Activated CD4-positive, alpha-beta memory T cell treated with anti-CD3 and anti-CD28 coated beads for 36 hours (primary cell): ENCODE results near the gene SNX30. TPM values are rescaled to one million over a fixed set of nuclear protein-coding genes. Genes with fewer than 3 reads are reported as not detected.

ENCODE experiments used
- CTCF ChIA-PET: fragments of 350-600 bp; sonication (Branson Sonifier 250); formaldehyde crosslinking; loops from one replicate; lab custom pipeline; 2021; ENCODE audit warnings: antibody characterized with exemption, inconsistent platforms; lab: Charles Lee
- POLR2A ChIA-PET: fragments of 350-600 bp; sonication (Branson Sonifier 250); formaldehyde crosslinking; loops from one replicate; lab custom pipeline; 2021; ENCODE audit warnings: antibody characterized with exemption; lab: Charles Lee
- DNase-seq: peaks from one replicate; pipeline ENCODE4 v3.0.0-alpha.2; 2020
- H3K27ac Mint-ChIP-seq: one replicate; pipeline ENCODE4 v1.8.0; 2021; ENCODE audit warnings: mixed read lengths
- H3K27me3 Mint-ChIP-seq: one replicate; pipeline ENCODE4 v1.8.0; 2021; ENCODE audit warnings: mixed read lengths
- H3K36me3 Mint-ChIP-seq: one replicate; pipeline ENCODE4 v1.8.0; 2021; ENCODE audit warnings: mixed read lengths
- H3K4me1 Mint-ChIP-seq: one replicate; pipeline ENCODE4 v1.8.0; 2021; ENCODE audit warnings: low read depth, mixed read lengths
- H3K4me3 Mint-ChIP-seq: one replicate; pipeline ENCODE4 v1.8.0; 2021; ENCODE audit warnings: mild to moderate bottlenecking, mixed read lengths
- H3K9me3 Mint-ChIP-seq: one replicate; pipeline ENCODE4 v1.8.0; 2021; ENCODE audit warnings: mixed read lengths
- intact Hi-C: fragments of 100-400 bp; cut with micrococcal nuclease; formaldehyde crosslinking; loops from one replicate; pipeline ENCODE4 v1.15.1; 2023
- total RNA-seq, 2 experiments: library from RNA; stranded (reverse); gene quantifications; one replicate each; pipeline ENCODE4 v1.2.3, GENCODE V29; 2021

SNX30 gene
- total RNA-seq, 2 experiments from 2014 or later = 4.4 to 4.8 TPM

DNA sequence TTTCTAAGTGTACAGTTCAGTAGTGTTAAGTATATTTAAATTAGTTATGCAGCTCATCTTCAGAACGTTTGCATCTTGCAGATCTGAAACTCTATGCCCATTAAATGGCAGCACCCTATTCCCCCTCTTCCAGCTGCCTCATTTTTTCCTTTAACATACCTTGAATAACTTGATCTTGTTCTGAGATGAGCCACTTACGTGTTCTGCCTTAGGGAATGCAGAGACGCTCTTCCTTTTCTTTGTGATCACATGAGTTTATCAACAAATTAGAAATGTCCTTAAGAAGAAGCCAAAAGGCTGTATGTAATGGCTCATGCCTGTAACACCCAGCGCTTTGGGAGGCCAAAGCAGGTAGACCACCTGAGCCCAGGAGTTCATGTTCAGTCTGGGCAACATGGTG lies 82.5 kb downstream of the SNX30 start:
- ChIA-PET POLR2A (no interaction called here), CTCF (no interaction called here)
- Mint-ChIP-seq H3K4me1 (peaks cover 4% of the 10 kb centered on the region), H3K27ac (no peak overlapping the region), H3K36me3 (peaks cover 2% of the 10 kb centered on the region), H3K27me3 (no peaks in the 10 kb centered on the region), H3K4me3 (no peak overlapping the region), H3K9me3 (no peaks in the 10 kb centered on the region)
- intact Hi-C loops = no loop called here
- DNase-seq = no peak

DNA sequence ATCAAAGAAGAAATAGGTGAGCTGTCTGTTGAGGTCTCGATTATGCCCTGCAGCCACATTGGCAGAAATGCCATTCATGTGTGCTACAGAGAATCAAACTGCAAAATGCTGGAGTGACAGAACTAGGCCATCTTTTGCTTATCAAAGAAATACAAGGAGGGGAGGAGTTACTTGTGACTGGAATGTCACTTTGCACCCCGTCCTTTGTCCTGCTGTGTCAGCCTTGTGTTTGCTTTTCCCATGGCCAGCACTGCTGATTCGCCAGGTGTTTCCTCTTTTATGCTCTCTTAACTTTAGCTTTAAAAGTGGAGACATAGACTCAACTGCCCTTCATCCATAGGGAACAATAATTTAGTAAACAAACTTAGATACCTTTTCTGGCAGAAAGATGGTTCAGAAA lies 85.8 kb downstream of the SNX30 start:
- Mint-ChIP-seq H3K36me3 (peaks cover 10% of the 10 kb centered on the region), H3K9me3 (no peaks in the 10 kb centered on the region), H3K4me1 (no peaks in the 10 kb centered on the region), H3K27ac (no peak overlapping the region), H3K4me3 (no peak overlapping the region), H3K27me3 (no peaks in the 10 kb centered on the region)
- no peak for DNase-seq
- POLR2A ChIA-PET = no interaction called here
- CTCF ChIA-PET = interaction anchor here (2.6 to 3.1 kb wide), 2 partner anchors 9 to 67 kb away, joined by 11 read pairs; no protein-coding TSS in a partner anchor
- intact Hi-C loops = no loop called here

DNA sequence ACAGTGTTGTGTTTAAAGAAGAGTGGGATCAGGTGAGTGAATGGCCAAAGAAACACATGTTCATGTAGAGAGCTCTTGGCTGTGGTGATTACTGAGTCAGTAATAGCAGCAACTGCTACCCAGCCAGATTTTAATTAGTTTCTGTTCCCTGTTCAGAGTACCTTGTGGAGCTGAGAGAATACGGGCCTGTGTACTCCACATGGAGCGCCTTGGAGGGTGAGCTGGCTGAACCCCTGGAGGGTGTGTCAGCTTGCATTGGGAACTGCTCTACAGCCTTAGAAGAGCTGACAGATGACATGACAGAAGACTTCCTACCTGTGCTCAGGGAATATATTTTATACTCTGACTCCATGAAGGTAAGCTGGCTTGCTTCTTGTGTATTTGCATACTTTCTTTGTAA lies 87.8 kb downstream of the SNX30 start:
- peaks cover 10% of the 10 kb centered on the region for H3K36me3 Mint-ChIP-seq
- H3K9me3 Mint-ChIP-seq = no peaks in the 10 kb centered on the region
- H3K27me3 Mint-ChIP-seq = no peaks in the 10 kb centered on the region
- ChIA-PET POLR2A (no interaction called here), CTCF (interaction anchor here (1.3 kb wide), 1 partner anchor 64 kb away, joined by 4 read pairs; no protein-coding TSS in a partner anchor)
- DNase-seq = no peak
- no peak overlapping the region for H3K4me3 Mint-ChIP-seq
- no peak overlapping the region for H3K27ac Mint-ChIP-seq
- intact Hi-C loops = no loop called here
- H3K4me1 Mint-ChIP-seq = no peaks in the 10 kb centered on the region

DNA sequence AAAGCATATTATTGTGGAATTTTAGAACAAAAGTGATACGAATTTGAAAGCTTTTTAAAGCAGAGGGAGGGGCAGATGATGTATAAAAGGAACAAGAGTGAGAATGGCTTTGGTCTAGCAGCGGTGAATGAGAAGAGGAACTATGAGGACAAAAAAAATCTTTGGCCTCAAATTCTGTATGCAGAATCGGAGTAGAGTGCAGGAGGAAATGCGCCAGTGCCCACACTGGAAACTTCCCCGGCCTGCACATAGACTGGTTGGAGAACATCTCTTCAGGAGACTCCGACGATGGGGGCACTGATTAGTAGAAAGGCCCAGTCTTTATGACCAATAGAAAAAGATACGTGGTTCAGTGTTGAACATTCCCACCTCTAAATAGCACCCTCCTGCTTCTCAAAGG lies 88.8 kb downstream of the SNX30 start:
- ChIA-PET POLR2A (no interaction called here), CTCF (interaction anchor here (1.3 kb wide), 1 partner anchor 63 kb away, joined by 4 read pairs; no protein-coding TSS in a partner anchor)
- Mint-ChIP-seq H3K36me3 (peaks cover 10% of the 10 kb centered on the region), H3K27me3 (no peaks in the 10 kb centered on the region), H3K4me3 (no peak overlapping the region), H3K9me3 (no peaks in the 10 kb centered on the region), H3K27ac (no peak overlapping the region), H3K4me1 (peaks cover 1% of the 10 kb centered on the region)
- no peak for DNase-seq
- intact Hi-C loops = no loop called here

DNA sequence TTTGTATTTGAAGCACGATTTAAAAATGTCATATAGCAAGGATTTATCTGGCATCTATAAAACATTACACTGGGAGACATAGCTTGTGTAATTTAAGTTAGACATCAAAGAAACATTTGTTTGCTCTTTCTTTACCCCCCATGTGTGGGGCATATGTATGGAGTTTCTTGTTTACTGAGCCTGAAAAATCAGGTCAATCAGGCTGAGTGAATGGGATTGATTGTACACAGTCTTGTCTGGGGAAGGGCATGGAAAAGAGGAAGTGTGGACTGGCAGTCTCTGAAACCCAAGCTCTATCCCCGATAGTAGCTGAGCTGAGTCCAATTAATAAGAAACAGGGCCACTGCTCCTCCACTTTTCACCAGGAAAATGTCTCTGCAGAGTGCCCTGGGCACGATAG lies 90.7 kb downstream of the SNX30 start:
- Mint-ChIP-seq H3K4me3 (no peak overlapping the region), H3K27ac (no peak overlapping the region), H3K27me3 (no peaks in the 10 kb centered on the region), H3K9me3 (no peaks in the 10 kb centered on the region), H3K36me3 (peaks cover 10% of the 10 kb centered on the region), H3K4me1 (peaks cover 10% of the 10 kb centered on the region)
- DNase-seq = no peak
- ChIA-PET POLR2A (no interaction called here), CTCF (interaction anchor here (7.4 kb wide), 1 partner anchor 62 kb away, joined by 114 read pairs; no protein-coding TSS in a partner anchor)
- intact Hi-C loops = no loop called here

DNA sequence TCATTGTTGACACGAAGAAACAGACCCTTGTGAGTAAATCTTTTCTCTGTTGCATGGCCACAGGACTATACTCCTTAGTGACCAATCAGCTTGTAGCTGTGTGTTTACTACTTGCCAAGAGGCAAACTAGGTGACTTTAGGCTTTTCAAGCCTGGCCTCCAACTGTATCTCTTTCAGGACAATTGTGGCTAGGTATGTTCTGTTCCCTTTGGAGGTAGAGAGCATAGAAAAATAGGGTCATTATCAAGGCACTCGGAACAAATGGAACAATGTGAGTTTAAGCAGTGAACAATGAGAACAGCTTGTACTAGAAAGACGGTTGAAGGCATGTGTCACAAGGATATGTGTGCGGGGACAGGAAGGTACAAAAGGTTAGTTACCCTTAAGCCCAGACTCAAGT lies 92.0 kb downstream of the SNX30 start:
- no peak overlapping the region for H3K27ac Mint-ChIP-seq
- intact Hi-C loops = no loop called here
- POLR2A ChIA-PET = no interaction called here

DNA sequence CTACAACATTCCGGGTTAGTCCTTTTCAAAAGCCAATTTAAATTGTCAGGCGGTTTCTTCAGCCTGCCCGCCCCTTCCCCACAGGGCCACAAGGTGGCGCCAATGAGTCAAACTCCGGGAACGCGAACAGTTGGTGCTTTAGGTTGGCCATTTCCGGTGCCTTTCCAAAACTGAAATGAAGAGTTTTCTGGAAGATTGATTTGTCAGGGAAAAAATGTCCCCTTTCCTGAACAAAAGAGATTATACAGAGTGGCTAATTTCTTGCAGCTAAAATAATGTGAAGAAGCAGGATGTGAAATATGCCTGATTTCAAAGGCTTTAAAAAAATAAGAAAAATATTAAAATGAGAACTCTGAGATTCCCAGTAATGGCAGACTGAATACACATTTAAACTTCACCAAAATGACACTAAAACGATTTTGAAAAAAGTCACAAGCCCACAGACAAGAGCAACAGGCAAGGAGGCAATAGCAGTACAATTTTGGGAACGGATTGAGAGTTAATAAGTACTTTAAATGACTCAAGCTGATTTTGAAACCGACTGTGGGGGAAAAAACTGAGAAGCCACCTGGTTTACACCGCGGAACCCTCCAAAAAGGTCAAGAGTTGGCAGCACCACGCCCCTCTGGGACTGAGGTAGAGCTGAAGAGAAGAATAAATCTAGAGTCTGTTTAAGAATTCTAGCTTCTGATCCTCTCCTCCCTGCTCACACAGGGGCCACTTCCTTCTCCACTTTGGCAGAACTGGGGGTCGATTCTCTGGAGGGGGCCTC lies 94.4 kb downstream of the SNX30 start:
- Mint-ChIP-seq H3K36me3 (no peaks in the 10 kb centered on the region), H3K27ac (no peak overlapping the region), H3K9me3 (no peaks in the 10 kb centered on the region), H3K4me3 (no peak overlapping the region), H3K4me1 (peaks cover 15% of the 10 kb centered on the region), H3K27me3 (no peaks in the 10 kb centered on the region)
- ChIA-PET POLR2A (no interaction called here), CTCF (interaction anchor here (0.6 to 7.4 kb wide), 13 partner anchors 10 to 1710 kb away, joined by 3 to 114 read pairs (median 4); no protein-coding TSS in a partner anchor)
- intact Hi-C loops = loop anchor here (1.0 to 5.0 kb wide), 4 partner anchors 22 to 267 kb away; no protein-coding TSS in a partner anchor
- peak; percentile 86 for DNase-seq

More for the DNA sequence above, 92.0 kb downstream of the SNX30 start:
- Mint-ChIP-seq H3K27me3 (no peaks in the 10 kb centered on the region), H3K4me1 (peaks cover 10% of the 10 kb centered on the region), H3K36me3 (peaks cover 10% of the 10 kb centered on the region), H3K4me3 (no peak overlapping the region), H3K9me3 (no peaks in the 10 kb centered on the region)
- CTCF ChIA-PET = interaction anchor here (0.7 to 7.4 kb wide), 2 partner anchors 12 to 60 kb away, joined by 3 to 114 read pairs; no protein-coding TSS in a partner anchor
- DNase-seq = no peak

DNA sequence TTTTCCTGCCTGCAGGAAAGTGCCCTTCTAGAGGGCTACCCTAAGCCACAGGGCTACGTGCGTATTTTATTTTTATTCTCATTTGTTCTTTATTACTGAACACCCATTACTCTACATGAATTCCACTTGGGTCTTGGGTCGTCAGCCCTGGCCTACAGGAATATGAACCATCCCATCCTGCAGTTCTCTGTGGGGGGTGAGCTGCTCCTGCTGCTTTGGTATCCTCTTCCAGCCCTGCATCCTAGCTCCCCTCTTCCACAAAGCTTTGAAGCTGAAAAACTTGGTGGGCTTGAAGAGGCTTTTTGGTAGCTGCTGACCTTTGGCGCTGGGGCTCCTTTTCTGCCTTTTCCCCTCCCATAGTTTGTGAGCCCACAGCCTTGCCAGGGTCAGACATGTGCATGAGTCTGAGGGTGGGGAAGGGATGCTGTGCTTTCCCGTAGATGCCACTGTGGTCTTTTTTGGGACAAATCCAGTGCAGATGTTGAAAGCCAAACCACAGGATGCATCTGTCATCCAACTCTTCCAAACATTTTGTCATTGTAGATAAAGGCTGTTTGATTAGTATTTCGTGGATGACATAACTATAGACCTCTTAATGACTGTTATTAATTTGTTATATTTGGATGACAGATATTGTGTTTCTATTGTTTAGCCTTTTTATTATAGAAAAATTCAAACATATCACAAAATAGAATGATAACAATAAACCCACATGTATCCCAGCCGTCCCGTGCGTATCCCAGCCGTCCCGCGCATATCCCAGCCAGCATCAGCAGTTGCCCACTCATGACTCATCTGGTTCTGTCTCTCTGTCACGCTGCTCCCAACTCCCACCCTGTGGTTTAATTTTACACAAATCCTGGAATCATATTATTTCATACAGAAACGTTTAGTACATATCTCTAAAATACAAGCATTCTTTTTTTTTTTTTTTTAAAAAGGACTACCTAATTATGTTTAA lies 96.2 kb downstream of the SNX30 start:
- POLR2A ChIA-PET = no interaction called here
- no peak overlapping the region for H3K27ac Mint-ChIP-seq
- no peaks in the 10 kb centered on the region for H3K9me3 Mint-ChIP-seq
- CTCF ChIA-PET = interaction anchor here (0.6 to 7.4 kb wide), 4 partner anchors 11 to 156 kb away, joined by 3 to 114 read pairs (median 10); no protein-coding TSS in a partner anchor
- H3K4me1 Mint-ChIP-seq = peaks cover 15% of the 10 kb centered on the region
- no peaks in the 10 kb centered on the region for H3K27me3 Mint-ChIP-seq
- no peak overlapping the region for H3K4me3 Mint-ChIP-seq
- intact Hi-C loops = loop anchor here (5.0 kb wide), 1 partner anchor 265 kb away; no protein-coding TSS in a partner anchor
- DNase-seq = no peak
- peaks cover 3% of the 10 kb centered on the region for H3K36me3 Mint-ChIP-seq

DNA sequence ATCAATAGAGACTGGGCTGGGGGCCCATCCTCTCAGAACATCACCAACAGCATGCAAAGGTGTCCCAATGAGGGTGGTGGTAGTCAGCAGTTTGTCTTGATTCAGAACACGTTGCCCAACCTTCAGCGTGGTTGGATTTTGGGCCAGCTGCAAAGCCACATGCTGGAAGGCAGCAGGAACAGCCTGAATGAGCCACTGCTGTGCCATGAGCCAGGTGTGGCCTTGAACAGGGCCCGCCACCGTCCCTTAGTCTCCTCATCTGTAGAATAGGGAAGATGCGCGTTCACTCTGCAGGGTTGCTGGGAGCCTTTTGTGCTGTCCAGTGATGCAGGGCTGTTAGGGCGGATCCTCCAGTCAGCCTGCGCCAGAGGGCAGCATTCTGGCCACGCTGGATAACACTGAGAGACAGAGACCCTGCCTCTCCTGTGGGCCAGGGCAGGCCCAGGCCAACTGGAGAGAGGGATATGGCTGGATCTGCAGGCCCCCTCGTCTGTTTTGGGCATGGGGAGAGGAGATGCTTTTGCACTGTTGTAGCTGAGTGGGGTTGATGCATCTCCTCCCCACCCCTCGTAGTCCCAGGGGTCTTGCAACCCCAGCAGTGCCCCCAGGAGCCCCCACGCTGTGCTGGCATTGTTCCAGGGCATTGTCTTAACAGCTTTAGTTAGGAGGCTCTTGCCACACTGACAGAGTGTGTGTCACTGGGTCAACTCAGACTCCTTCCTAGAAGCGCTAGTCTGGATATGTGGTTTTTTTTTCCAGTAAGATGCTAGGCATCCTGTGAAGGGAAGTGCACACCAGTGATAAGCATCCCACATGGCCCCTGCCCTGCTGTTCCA lies 98.0 kb downstream of the SNX30 start:
- peaks cover 4% of the 10 kb centered on the region for H3K36me3 Mint-ChIP-seq
- DNase-seq = no peak
- ChIA-PET CTCF (interaction anchor here (0.6 to 2.1 kb wide), 3 partner anchors 9 to 292 kb away, joined by 3 to 13 read pairs (median 4); no protein-coding TSS in a partner anchor), POLR2A (no interaction called here)
- H3K9me3 Mint-ChIP-seq = no peaks in the 10 kb centered on the region
- intact Hi-C loops = loop anchor here (1.0 to 5.0 kb wide), 2 partner anchors 55 to 264 kb away; no protein-coding TSS in a partner anchor
- peaks cover 15% of the 10 kb centered on the region for H3K4me1 Mint-ChIP-seq
- no peaks in the 10 kb centered on the region for H3K27me3 Mint-ChIP-seq
- H3K27ac Mint-ChIP-seq = no peak overlapping the region
- H3K4me3 Mint-ChIP-seq = no peak overlapping the region

DNA sequence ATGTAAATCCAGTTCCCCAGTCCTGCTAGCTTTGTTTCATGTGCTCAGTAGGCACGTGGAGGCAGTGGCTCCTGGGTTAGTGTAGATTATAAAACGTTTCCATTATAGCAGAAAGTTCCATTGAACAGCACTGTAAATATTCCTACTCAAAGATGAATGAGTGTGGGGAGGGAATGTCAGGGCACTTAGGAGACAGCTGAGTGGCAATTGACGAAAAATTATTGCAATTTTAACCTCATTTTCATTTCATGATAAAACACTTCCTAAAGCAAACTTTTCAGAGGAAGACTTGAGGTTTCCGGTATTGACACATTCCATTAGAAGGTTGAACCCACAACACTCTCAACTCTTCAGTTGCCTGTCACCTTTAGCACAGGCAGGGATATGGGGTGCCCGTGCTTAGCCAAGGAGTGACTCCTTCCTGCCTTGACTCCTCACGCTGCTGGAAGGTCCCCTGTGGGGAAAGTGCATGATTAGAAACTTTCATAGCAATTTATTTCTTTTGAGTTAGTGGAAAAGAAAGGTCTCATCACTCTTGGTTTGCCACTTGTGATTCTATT lies 98.9 kb downstream of the SNX30 start:
- peaks cover 13% of the 10 kb centered on the region for H3K4me1 Mint-ChIP-seq
- H3K27ac Mint-ChIP-seq = no peak overlapping the region
- CTCF ChIA-PET = interaction anchor here (0.8 to 2.1 kb wide), 2 partner anchors 8 to 53 kb away, joined by 3 to 13 read pairs; no protein-coding TSS in a partner anchor

DNA sequence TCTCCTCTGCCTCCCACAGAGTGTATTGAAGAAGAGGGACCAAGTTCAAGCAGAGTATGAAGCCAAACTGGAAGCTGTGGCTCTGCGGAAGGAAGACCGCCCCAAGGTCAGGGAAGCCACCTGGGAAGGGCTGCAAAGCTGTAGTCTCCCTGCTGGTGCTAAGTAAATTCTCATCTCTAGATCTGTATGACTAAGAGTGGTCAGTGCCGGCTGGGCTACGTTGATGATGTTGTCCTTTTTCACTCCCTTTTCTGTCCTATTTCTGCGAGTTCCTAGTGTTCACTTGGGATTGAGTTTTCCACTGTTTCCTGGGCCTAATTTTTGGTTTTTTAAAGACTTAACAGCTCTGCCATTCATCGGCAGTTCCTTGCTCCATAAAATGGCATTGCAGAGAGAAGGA lies 100.3 kb downstream of the SNX30 start:
- H3K27ac Mint-ChIP-seq = no peak overlapping the region
- POLR2A ChIA-PET = no interaction called here
- intact Hi-C loops = no loop called here
- CTCF ChIA-PET = no interaction called here
- H3K27me3 Mint-ChIP-seq = no peaks in the 10 kb centered on the region
- H3K4me1 Mint-ChIP-seq = peaks cover 5% of the 10 kb centered on the region
- H3K9me3 Mint-ChIP-seq = no peaks in the 10 kb centered on the region
- H3K36me3 Mint-ChIP-seq = peaks cover 7% of the 10 kb centered on the region
- DNase-seq = no peak
- H3K4me3 Mint-ChIP-seq = no peak overlapping the region

More for the DNA sequence above, 98.9 kb downstream of the SNX30 start:
- POLR2A ChIA-PET = no interaction called here
- H3K27me3 Mint-ChIP-seq = no peaks in the 10 kb centered on the region
- peaks cover 7% of the 10 kb centered on the region for H3K36me3 Mint-ChIP-seq
- H3K4me3 Mint-ChIP-seq = no peak overlapping the region
- DNase-seq = peak; percentile 38
- H3K9me3 Mint-ChIP-seq = no peaks in the 10 kb centered on the region
- intact Hi-C loops = loop anchor here (1.0 to 5.0 kb wide), 2 partner anchors 54 to 263 kb away; no protein-coding TSS in a partner anchor
